ENCODE data around the gene TCF7L2.

The TCF7L2 gene

DNA sequence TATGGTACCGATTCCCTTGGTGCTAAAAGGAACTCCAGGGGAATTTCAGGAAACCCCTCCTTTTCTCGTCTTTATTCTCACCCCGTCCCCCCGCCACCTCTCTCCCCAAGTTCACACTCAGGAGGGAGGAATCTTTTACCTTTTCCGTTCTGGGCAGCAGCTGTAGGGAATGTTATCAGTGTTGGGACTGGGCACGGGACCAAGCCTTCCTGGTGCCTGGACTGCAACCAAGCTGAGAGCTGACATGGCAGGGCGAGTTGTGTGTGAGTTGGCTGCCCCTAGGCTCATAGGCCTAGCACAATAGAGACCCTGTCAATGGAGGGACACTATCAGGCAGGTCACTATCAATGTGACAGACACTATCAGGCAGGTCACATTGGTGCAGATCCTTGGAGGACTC, 121.4 kb downstream of the TCF7L2 start:
- no peak for FAIRE-seq

- no peak for FAIRE-seq
These were observed 123.6 kb downstream of the TCF7L2 start for GRCh38 chr10:113073549-113074189.

- FAIRE-seq = no peak
These were observed 126.9 kb downstream of the TCF7L2 start for GRCh38 chr10:113076949-113077348.

DNA sequence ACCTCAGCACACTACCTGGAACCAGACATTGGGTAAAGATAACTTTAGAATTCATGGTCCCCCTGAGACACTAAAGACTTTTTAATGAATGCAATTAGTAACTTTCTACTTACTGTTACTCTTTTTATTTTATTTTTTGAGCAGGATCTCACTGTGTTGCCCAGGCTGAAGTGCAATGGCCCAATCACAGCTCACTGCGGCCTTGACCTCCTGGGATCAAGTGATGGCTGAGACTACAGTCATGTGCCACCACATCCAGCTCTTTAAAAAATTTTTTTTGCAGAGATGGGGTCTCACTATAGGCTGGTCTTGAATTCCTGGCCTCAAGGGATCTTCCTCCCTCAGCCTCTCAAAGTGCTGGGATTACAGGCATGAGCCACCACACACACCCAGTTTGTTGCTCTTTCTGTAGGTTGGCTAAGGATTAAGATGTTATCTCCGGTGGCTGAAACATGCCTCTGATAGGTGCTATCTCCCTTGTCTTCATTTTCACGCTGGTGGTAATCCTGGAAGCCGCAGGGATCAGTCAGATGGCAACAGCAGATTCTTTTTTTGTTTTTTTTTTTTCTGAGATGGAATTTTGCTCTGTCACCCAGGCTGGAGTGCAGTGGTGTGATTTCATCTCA, 128.3 kb downstream of the TCF7L2 start:
- no peak for FAIRE-seq

DNA sequence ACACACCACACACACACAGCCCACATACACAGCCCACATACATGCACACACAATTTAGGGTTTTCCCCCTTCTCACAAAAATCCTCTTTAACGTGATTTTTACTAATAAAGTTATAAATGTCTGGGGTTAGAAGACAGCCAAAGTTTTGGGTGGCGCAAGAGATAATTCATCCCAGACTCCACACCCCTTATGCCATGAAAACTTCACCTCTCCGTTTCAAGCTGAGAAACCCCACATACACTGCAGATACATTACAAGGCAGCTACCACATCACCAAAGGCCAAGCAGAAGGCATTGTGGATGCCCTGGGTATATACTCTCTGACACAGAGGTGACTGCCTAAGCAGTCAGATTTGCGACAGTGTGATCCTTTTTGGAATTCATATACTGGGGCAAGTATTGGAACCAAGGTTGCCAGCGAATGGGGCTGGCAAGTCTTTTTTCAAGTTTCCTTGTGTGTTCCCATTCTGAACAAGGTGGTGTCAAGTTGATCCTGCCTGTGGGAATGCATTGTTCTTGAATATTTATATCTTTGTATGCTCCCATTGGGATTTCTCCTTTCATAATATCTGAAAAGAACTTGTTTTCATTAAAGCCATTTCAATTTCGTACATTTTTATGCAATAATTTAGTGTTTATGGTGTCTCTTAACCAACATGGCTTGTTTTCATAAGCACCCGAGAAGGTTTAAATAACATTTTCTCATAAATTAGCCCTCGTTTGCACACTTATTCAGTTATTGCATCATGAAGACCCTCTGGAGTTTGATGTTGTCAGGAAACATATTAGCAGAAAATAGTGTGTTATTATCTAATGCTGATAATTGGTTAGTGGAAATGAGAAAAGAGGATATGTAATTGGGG, 130.2 kb downstream of the TCF7L2 start:
- FAIRE-seq = no peak

DNA sequence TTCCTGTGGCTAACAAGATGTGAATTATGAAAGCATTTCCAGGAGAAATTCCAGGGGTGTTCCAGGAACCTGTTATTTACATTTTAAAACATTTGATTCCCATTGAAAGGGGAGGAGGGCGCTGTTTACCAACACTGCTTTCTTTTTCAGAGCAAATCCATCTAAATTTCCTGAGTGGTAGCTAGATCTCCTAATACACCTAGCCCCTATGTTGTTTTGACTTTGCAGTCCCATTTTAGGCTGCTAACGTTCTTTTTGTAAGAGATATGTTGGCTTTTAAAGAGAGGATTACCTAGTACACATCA, 130.8 kb downstream of the TCF7L2 start:
- FAIRE-seq = no peak

DNA sequence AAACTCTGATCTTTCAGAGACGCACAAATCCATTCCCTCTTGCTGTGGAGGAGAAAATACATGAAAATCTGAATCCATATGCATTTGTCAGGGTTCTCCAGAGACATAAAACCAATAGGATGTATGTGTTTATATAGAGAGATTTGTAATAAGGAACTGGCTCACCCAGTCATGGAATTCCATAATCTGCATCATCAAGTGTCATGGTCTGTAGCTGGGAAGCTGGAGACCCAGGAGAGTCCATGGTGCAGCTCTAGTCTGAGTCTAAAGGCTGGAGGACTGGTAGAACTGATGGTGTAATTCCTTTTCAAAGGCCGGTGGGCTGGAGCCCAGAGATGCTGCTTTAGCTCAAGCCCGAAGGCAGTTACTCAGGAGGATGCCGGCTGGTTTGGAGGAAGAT, 134.0 kb downstream of the TCF7L2 start:
- FAIRE-seq = no peak

DNA sequence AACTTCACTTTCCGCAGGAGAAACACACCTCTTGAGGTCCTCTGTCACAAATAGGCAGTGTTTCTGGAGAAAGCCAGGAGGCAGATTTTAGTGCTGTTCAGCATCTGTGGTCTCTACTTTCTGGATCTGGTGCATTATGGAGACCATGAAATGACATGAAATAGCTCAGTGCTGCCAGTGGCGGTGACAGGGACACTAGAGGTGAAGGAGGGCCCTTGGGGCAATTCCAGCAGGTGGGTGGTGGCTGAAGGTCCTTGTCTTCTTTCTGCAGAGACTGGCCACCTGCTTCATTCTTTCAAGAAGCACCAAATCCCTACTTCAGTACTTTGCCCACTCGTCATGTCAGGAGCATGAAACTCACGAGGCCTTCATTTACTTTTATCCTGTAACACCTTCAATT, 135.7 kb downstream of the TCF7L2 start:
- FAIRE-seq = no peak

- FAIRE-seq = no peak
These were observed 136.2 kb downstream of the TCF7L2 start for GRCh38 chr10:113086282-113086681.

GRCh38 chr10:113087165-113088029, 137.3 kb downstream of the TCF7L2 start:
- FAIRE-seq = no peak

GRCh38 chr10:113088194-113088593, 138.1 kb downstream of the TCF7L2 start:
- FAIRE-seq = no peak

DNA sequence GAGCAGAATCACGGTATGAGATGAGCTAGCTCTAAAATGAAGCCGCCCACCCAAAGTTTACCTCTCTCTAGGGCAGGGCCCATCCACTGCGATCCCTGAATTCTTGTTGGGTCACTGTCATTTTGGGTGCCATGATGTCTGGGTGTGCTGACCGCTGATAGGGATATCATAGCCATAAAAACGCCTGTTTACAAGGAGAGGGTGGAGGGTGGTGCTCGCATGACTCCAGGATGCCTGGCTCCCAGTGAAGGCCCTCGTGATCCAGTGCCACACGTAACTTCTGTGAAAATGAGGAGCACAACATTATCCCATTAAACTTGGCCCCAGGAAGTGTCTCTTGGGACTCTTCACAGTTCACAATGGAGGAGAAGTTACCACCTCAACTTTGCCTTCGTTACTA, 139.5 kb downstream of the TCF7L2 start:
- FAIRE-seq = no peak

DNA sequence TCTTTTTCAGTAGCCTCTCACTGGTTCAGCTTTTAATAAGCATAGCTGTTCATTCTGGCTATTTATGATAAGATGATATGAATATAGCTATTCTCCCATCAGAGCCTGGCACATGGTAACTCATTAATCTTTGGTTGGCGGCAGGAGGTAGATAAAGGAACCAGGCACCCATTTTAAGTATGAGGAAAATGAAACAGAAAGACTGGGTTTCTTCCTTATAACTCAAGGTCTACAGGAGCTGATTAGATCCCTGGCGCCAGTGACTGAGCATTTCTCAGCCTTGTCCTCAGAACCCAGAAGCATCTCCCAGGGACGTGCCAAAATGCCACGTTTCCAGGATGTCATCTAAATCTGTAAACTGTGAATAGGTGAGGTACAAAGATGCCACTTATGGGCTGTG, 141.9 kb downstream of the TCF7L2 start:
- FAIRE-seq = no peak

- no peak for FAIRE-seq
These were observed 143.4 kb downstream of the TCF7L2 start for GRCh38 chr10:113093188-113094113.

DNA sequence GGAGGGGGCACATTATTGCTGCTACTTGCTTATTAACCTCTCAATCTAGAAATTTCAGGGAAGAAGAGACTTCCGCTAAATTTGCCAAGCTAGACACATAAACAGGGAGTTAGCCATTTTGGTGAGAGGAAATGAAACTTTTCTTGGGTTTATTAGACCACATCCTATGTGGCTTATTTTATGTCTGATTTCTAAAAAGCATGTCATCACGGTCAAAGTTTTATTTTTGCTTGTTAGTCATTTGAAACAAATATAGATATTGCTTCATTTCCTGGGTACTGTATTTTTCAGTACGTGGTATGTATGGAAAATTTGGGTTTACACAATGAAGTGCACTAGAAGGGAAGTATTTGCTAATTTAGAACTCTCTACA, 144.1 kb downstream of the TCF7L2 start:
- FAIRE-seq = no peak

DNA sequence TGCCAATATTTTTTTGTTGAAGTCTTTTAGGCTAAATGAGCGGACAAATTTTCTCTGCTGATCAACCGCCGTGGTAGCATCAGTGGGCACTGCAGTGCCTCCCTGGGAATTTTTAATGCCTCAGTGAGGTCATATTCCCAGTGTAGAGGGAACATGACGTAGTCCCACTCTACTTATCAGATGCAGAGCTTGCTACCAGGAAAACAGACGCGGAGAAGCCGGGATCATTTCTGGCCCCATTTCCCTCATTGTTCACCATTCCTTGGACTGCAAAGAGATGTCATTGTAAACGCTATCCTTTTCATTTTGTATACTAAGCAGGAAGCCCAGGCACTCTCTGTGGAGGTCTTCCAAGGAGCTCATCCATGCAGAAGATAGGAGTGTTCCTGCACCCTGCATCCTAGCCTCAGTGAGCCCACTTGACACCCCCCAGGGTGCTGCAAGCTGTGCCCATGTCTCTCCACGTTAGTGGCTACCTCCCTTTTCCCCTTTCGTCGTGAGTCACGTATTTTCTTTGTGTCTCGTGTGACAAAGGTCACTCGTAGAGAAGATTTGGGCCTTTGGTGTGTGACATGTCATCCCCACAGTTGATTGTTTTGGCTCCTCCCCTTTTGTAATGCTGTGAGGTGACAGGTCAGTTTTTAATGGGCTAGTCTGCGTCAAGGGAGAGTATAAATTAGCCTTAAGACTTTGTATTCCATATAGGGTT, 145.5 kb downstream of the TCF7L2 start:
- FAIRE-seq = no peak

DNA sequence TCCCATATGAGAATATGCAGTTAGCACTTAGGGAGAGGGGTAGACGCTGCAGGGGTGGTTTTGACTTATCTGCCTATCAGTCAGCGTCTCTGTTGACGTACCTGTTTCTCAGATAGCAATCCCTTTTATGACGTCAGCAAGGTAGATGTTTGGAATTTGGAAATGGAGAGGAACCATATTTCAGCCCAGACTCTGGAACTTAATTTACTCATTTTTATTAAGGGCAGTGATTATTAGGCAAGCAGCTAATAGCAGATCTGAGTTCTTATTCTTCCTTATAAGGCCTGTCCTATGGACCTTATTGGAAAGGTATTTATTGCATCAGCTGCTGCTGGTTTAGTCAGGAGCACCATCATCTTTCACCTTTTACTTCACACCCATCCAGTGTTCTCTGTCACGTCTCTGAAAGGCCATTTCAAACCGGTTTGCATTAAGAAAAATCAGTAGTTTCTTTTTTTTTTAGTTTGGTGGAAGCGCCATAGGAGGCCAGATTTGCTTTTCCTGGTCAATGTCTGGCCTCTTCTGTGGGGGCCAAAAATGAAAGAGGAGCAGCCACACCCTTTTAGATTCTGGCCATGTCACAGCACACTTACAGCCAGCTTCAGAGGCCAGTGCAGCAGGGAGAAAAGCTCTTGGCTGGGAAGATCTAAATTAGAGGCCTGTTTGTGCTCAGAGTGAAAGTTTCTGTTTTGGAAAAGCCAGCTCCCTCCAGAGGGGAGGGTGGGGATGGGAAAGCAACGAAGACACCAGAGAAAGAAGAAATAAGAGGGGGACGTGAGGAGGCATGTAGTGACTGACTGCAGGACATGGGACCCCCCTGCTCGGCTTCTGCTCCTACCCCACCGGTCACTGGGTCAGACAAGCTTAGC, 146.3 kb downstream of the TCF7L2 start:
- FAIRE-seq = no peak

- FAIRE-seq = no peak
These were observed 147.0 kb downstream of the TCF7L2 start for GRCh38 chr10:113097036-113097435.

DNA sequence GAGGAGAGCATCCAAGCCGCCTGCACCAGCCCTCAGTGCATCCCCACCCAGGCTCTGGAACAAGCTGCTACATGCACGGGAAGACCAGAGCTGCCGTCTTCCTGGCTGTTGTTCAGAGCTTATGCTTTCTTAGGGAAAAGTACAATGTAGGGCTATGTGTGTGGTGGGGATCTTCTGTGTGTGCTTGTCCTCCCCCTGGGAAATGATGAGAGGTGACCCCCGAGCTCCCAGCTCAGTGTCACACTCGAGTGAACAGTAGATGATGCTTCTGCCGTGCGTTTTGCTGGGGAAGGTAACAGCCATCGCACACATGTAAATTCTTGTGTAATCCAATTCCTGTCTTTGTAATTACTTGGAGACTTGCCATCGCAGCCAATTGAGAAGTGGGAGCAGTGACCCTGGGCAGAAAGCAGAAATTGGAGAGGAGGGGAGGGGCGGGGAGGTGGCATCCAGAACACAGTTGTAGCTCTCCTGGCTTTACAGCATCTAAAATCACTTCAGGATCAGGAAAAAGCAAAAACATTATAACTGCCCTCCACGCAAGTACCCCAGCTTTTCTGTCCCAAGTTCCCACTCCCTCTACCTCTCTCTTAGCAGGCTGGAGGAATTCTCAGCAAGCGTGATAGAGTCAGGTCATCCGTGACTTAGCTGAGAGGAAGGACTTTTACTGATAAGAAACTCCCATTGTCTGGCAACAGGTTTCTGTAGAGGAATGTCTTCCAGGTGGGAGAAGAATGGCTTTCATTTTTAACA, 149.6 kb downstream of the TCF7L2 start:
- FAIRE-seq = no peak

- FAIRE-seq = no peak
These were observed 150.2 kb downstream of the TCF7L2 start for GRCh38 chr10:113100281-113100680.

All from islet of Langerhans (tissue), 1 donor.